Measurements from ENCODE around the gene CREB3L2.

Gene CREB3L2

GRCh38 chr7:138000081-138000701 is 1.7 kb downstream of the CREB3L2 start:
- no peak for DNase-seq (ENCODE audit: low spot score)
- TF ChIP-seq CTCF (IDR thresholded peaks at IDR 0.05; ENCODE audit: extremely low read depth, missing control alignments) = no peak

- TF ChIP-seq CTCF (IDR thresholded peaks at IDR 0.05; ENCODE audit: extremely low read depth, missing control alignments) = no peak
- DNase-seq (ENCODE audit: low spot score) = no peak
Observed at GRCh38 chr7:137999496-138000080, 2.3 kb downstream of the CREB3L2 start.

GRCh38 chr7:137998250-137998649 is 3.6 kb downstream of the CREB3L2 start:
- no peak for TF ChIP-seq CTCF (IDR thresholded peaks at IDR 0.05; ENCODE audit: extremely low read depth, missing control alignments)
- DNase-seq (ENCODE audit: low spot score) = no peak

- TF ChIP-seq CTCF (IDR thresholded peaks at IDR 0.05; ENCODE audit: extremely low read depth, missing control alignments) = no peak
- DNase-seq (ENCODE audit: low spot score) = no peak
Observed at GRCh38 chr7:137996871-137997270, 5.0 kb downstream of the CREB3L2 start.

- TF ChIP-seq CTCF (IDR thresholded peaks at IDR 0.05; ENCODE audit: extremely low read depth, missing control alignments) = no peak
- DNase-seq (ENCODE audit: low spot score) = no peak
Observed at GRCh38 chr7:137996386-137996851, 5.5 kb downstream of the CREB3L2 start.

- no peak for TF ChIP-seq CTCF (IDR thresholded peaks at IDR 0.05; ENCODE audit: extremely low read depth, missing control alignments)
- DNase-seq (ENCODE audit: low spot score) = no peak
Observed at GRCh38 chr7:137994216-137994615, 7.7 kb downstream of the CREB3L2 start.

GRCh38 chr7:137993395-137993743 is 8.5 kb downstream of the CREB3L2 start:
- DNase-seq (ENCODE audit: low spot score) = no peak
- no peak for TF ChIP-seq CTCF (IDR thresholded peaks at IDR 0.05; ENCODE audit: extremely low read depth, missing control alignments)
